ENCODE results near the gene SAFB. TPM values are rescaled to one million over a fixed set of nuclear protein-coding genes. Genes with fewer than 3 reads are reported as not detected.
"Not testable (repeated sequence)": the region's sequence is repeated elsewhere in the genome, so short reads cannot be mapped to it uniquely, and the experiment has no call there.

The SAFB gene
- polyA plus RNA-seq, 1 experiment: 34.0 TPM

DNA sequence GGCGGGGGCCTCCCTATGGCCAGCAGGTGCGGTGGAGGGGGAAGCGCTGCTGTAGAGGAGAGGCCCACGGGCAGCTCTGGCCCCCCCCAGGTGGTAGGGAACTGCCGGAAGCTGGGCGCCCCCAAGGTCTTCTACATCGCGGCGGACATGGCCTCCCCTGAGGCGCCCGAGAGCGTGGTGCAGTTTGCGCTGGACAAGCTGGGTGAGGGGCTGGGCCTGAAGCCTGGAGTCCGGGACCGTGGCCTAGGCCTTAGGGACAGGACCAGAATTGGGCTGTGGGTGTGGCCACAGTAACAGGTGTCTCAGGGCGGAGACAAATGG, 63.4 kb downstream of the SAFB start:
- no peak for DNase-seq (ENCODE audit: low read depth, low spot score)
- no peaks in the 10 kb centered on the region for H3K27me3 ChIP-seq (ENCODE audit: control insufficient read depth, insufficient read depth, low read length)
- ChIA-PET CTCF (interaction anchor here (1.0 to 1.5 kb wide), 2 partner anchors 21 to 65 kb away, joined by 3 to 6 read pairs; no protein-coding TSS in a partner anchor), POLR2A (interaction anchor here (1.3 to 1.6 kb wide), 2 partner anchors 34 to 64 kb away, joined by 5 to 7 read pairs; partner anchors contain the start of genes CATSPERD, LONP1, SAFB and SAFB2)
- peak overlapping the region; percentile 2 for H3K27ac ChIP-seq (ENCODE audit: low read depth, low read length)
- peak overlapping the region; percentile 64 for H3K4me3 ChIP-seq (ENCODE audit: low read depth, low read length)
- TF ChIP-seq, protein P1, sequence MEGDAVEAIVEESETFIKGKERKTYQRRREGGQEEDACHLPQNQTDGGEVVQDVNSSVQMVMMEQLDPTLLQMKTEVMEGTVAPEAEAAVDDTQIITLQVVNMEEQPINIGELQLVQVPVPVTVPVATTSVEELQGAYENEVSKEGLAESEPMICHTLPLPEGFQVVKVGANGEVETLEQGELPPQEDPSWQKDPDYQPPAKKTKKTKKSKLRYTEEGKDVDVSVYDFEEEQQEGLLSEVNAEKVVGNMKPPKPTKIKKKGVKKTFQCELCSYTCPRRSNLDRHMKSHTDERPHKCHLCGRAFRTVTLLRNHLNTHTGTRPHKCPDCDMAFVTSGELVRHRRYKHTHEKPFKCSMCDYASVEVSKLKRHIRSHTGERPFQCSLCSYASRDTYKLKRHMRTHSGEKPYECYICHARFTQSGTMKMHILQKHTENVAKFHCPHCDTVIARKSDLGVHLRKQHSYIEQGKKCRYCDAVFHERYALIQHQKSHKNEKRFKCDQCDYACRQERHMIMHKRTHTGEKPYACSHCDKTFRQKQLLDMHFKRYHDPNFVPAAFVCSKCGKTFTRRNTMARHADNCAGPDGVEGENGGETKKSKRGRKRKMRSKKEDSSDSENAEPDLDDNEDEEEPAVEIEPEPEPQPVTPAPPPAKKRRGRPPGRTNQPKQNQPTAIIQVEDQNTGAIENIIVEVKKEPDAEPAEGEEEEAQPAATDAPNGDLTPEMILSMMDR (IDR thresholded peaks at IDR 0.05; ENCODE audit: low read depth, low read length): no peak
- peaks cover 14% of the 10 kb centered on the region; the same call in 1 of the 2 replicates for H3K9me3 ChIP-seq (ENCODE audit: control insufficient read depth, insufficient read depth, low read length)

DNA sequence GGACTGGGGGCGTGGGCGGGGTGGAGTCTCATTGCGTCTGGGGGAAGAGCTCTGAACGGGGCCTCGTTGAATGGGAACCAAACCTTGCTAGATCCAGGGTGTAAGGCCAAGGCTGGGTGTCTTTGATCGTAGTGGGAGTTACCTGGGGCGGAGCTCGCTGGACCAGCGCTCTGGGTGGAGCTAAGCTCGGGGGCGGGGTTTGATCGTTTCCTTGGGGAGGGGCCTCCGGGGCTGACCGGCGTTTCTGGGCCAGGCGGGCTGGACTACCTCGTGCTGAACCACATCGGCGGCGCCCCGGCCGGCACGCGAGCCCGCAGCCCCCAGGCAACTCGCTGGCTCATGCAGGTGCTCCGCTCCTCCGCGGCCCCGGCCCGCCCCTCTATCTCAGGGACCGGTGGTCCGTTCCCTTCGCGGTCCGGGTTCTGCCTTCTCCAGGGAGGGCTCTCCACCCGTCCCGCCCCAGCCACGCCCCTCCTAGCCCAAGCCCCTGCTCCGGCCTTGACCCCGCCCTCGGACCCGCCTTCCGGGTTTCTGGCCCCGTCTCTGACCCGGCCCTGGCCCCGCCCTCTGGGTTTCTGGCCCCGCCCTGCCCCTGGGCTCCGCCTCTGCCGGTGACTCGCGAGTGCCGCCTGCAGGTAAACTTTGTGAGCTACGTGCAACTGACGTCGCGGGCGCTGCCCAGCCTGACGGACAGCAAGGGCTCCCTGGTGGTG, 63.9 kb downstream of the SAFB start:
- CTCF ChIA-PET: interaction anchor here (0.6 to 3.5 kb wide), 15 partner anchors 9 to 1718 kb away, joined by 3 to 23 read pairs (median 3); no protein-coding TSS in a partner anchor
- peak overlapping the region; percentile 2 for H3K27ac ChIP-seq (ENCODE audit: low read depth, low read length)
- H3K27me3 ChIP-seq (ENCODE audit: control insufficient read depth, insufficient read depth, low read length): no peaks in the 10 kb centered on the region
- DNase-seq (ENCODE audit: low read depth, low spot score): peak; percentile 74
- H3K9me3 ChIP-seq (ENCODE audit: control insufficient read depth, insufficient read depth, low read length): peaks cover 14% of the 10 kb centered on the region; the same call in 1 of the 2 replicates
- peak overlapping the region; percentile 64 for H3K4me3 ChIP-seq (ENCODE audit: low read depth, low read length)
- TF ChIP-seq, protein P1 (IDR thresholded peaks at IDR 0.05; ENCODE audit: low read depth, low read length): peak; percentile 81
- POLR2A ChIA-PET: interaction anchor here (0.8 to 1.6 kb wide), 4 partner anchors 12 to 216 kb away, joined by 5 to 9 read pairs (median 6); partner anchors contain the start of genes CATSPERD, LONP1, SAFB and SAFB2

DNA sequence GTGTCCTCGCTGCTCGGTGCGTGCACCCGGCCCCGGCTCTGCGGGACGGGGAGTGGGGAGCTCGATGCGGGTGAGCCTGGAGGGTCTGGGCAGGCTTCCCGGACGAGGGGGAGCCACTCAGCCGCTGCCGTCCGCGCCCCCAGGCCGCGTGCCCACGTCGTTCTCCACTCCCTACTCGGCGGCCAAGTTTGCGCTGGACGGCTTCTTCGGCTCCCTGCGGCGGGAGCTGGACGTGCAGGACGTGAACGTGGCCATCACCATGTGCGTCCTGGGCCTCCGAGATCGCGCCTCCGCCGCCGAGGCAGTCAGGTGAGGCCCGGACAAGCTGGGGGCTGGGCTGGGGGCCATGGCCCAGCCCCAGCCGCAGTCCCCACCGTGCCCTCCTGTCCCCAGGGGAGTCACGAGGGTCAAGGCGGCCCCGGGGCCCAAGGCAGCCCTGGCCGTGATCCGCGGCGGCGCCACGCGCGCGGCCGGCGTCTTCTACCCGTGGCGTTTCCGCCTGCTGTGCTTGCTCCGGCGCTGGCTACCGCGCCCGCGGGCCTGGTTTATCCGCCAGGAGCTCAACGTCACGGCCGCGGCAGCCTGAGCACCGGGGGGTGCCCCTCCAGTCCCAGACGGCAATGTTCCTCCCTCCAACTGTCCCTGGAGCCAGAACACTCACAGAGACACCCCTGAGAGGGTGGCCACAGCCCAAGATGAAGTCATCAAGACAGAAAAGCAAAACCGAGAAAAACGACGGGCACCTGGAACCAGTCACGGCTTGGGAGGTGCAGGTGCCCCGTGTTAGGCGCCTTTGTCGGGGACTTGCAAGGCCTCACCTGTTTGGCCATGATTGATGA, 64.7 kb downstream of the SAFB start:
- Histone ChIP-seq H3K4me3 (ENCODE audit: low read depth, low read length) (peak overlapping the region; percentile 64), H3K9me3 (ENCODE audit: control insufficient read depth, insufficient read depth, low read length) (peaks cover 14% of the 10 kb centered on the region; the same call in 1 of the 2 replicates), H3K27me3 (ENCODE audit: control insufficient read depth, insufficient read depth, low read length) (no peaks in the 10 kb centered on the region), H3K27ac (ENCODE audit: low read depth, low read length) (no peak overlapping the region)
- POLR2A ChIA-PET: interaction anchor here (0.8 to 1.6 kb wide), 4 partner anchors 13 to 215 kb away, joined by 5 to 9 read pairs (median 6); partner anchors contain the start of genes CATSPERD, LONP1, SAFB and SAFB2
- TF ChIP-seq, protein P1 (IDR thresholded peaks at IDR 0.05; ENCODE audit: low read depth, low read length): no peak
- DNase-seq (ENCODE audit: low read depth, low spot score): no peak
- CTCF ChIA-PET: interaction anchor here (0.6 to 3.5 kb wide), 15 partner anchors 8 to 1718 kb away, joined by 3 to 23 read pairs (median 3); no protein-coding TSS in a partner anchor

DNA sequence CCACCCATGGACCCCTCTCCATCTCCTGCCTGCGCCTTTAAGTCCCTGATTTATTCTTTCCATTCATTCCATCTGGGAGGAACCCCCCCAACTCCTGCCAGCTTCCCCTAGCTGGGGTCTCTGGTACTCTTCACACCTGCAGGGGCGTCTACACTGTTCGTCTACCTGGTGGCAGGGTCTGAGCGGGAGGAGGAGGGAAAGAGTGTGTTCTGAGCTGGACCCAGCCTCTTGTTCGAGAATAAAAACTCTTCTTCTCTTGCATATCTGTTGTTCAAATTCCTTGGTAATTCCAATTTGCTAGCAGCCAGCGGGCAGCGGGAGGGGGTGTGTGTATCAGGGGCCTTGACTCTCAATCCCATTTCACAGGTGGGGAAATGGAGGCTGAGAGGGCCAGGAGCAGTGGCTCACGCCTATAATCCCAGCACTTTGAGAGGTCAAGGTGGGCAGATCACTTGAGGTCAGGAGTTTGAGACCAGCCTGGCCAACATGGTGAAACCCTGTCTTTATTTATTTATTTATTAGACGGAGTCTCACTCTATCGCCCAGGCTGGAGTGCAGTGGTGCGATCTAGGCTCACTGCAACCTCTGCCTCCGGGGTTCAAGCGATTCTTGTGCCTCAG, 65.5 kb downstream of the SAFB start:
- CTCF ChIA-PET: interaction anchor here (1.0 to 3.5 kb wide), 2 partner anchors 30 to 105 kb away, joined by 3 to 23 read pairs; no protein-coding TSS in a partner anchor
- POLR2A ChIA-PET: interaction anchor here (0.6 kb wide), 1 partner anchor 91 kb away, joined by 12 read pairs; no protein-coding TSS in a partner anchor
- not testable (repeated sequence) for DNase-seq (ENCODE audit: low read depth, low spot score); H3K4me3 ChIP-seq (ENCODE audit: low read depth, low read length); H3K27ac ChIP-seq (ENCODE audit: low read depth, low read length); H3K27me3 ChIP-seq (ENCODE audit: control insufficient read depth, insufficient read depth, low read length)
- H3K9me3 ChIP-seq (ENCODE audit: control insufficient read depth, insufficient read depth, low read length): peaks cover 14% of the 10 kb centered on the region; the same call in 1 of the 2 replicates

Measured in AG04450 (cell line).